HG03457 (cell line): Measurements from ENCODE around the gene VSIR.

ENCODE experiments used
- ATAC-seq: cut with Tn5 transposase; IDR thresholded peaks from one replicate; pipeline ENCODE4 v1.9.1; 2021; ENCODE audit warnings: moderate number of reproducible peaks; ENCODE audit not compliant: unreplicated experiment

VSIR gene

GRCh38 chr10:71783917-71784678 lies 10.8 kb upstream of the VSIR start:
- ATAC-seq = no peak

- ATAC-seq = no peak
Measured at GRCh38 chr10:71782917-71783490, 9.7 kb upstream of the VSIR start.

GRCh38 chr10:71782221-71782916 lies 9.0 kb upstream of the VSIR start:
- ATAC-seq = no peak

GRCh38 chr10:71780719-71781118 lies 7.4 kb upstream of the VSIR start:
- no peak for ATAC-seq

GRCh38 chr10:71780156-71780555 lies 6.8 kb upstream of the VSIR start:
- no peak for ATAC-seq

GRCh38 chr10:71779641-71780040 lies 6.3 kb upstream of the VSIR start:
- no peak for ATAC-seq

- no peak for ATAC-seq
Measured at GRCh38 chr10:71778071-71778825, 4.9 kb upstream of the VSIR start.

GRCh38 chr10:71777213-71777985 lies 4.1 kb upstream of the VSIR start:
- ATAC-seq = no peak

GRCh38 chr10:71776481-71776925 lies 3.2 kb upstream of the VSIR start:
- no peak for ATAC-seq

GRCh38 chr10:71774916-71775702 lies 1.8 kb upstream of the VSIR start:
- ATAC-seq = no peak

GRCh38 chr10:71772832-71773220 lies 494 bp downstream of the VSIR start:
- no peak for ATAC-seq

GRCh38 chr10:71771821-71772617 lies 1.3 kb downstream of the VSIR start:
- ATAC-seq = no peak

GRCh38 chr10:71771204-71771603 lies 2.1 kb downstream of the VSIR start:
- no peak for ATAC-seq

- ATAC-seq = no peak
Measured at GRCh38 chr10:71770789-71771188, 2.5 kb downstream of the VSIR start.

GRCh38 chr10:71770255-71770654 lies 3.1 kb downstream of the VSIR start:
- no peak for ATAC-seq

- peak; percentile 18 for ATAC-seq
Measured at GRCh38 chr10:71769279-71769823, 4.0 kb downstream of the VSIR start.

GRCh38 chr10:71767420-71768035 lies 5.8 kb downstream of the VSIR start:
- ATAC-seq = no peak

GRCh38 chr10:71766717-71767419 lies 6.5 kb downstream of the VSIR start:
- no peak for ATAC-seq
